Activated naive CD8-positive, alpha-beta T cell treated with anti-CD3 and anti-CD28 coated beads, Interleukin-2, amount 50 U/mL, for 24 hours (primary cell): Measurements from ENCODE around the gene SND1.
A peak's percentile ranks its signal among the peaks of the same experiment; 100 is the strongest.

ENCODE experiments used
- ATAC-seq: fragments of 150-1000 bp; cut with Tn5 transposase; one replicate; pipeline ENCODE4 v1.10.0; 2021
- DNase-seq: peaks from one replicate; pipeline ENCODE4 v3.0.0; 2021
- H3K27ac Mint-ChIP-seq: one replicate; pipeline ENCODE4 v1.8.0; 2021; ENCODE audit warnings: mild to moderate bottlenecking, mixed read lengths
- H3K27me3 Mint-ChIP-seq: one replicate; pipeline ENCODE4 v1.8.0; 2021; ENCODE audit warnings: mixed read lengths
- H3K36me3 Mint-ChIP-seq: one replicate; pipeline ENCODE4 v1.8.0; 2021; ENCODE audit warnings: low read depth, mixed read lengths
- H3K4me1 Mint-ChIP-seq: one replicate; pipeline ENCODE4 v1.8.0; 2021; ENCODE audit warnings: mixed read lengths
- H3K4me3 Mint-ChIP-seq: one replicate; pipeline ENCODE4 v1.8.0; 2021; ENCODE audit warnings: mild to moderate bottlenecking, moderate library complexity, mixed read lengths
- H3K9me3 Mint-ChIP-seq: one replicate; pipeline ENCODE4 v1.8.0; 2021; ENCODE audit warnings: mixed read lengths

Gene SND1

GRCh38 chr7:128091106-128091505, 439.1 kb downstream of the SND1 start:
- Mint-ChIP-seq H3K4me3 (no peak overlapping the region), H3K9me3 (no peaks in the 10 kb centered on the region), H3K27ac (no peak overlapping the region), H3K27me3 (no peaks in the 10 kb centered on the region), H3K4me1 (no peaks in the 10 kb centered on the region), H3K36me3 (peaks cover 56% of the 10 kb centered on the region)
- no peak for ATAC-seq
- no peak for DNase-seq

- H3K4me3 Mint-ChIP-seq = no peak overlapping the region
- H3K27me3 Mint-ChIP-seq = no peaks in the 10 kb centered on the region
- DNase-seq (no peak), ATAC-seq (no peak)
- no peaks in the 10 kb centered on the region for H3K9me3 Mint-ChIP-seq
- no peaks in the 10 kb centered on the region for H3K4me1 Mint-ChIP-seq
- peaks cover 54% of the 10 kb centered on the region for H3K36me3 Mint-ChIP-seq
- H3K27ac Mint-ChIP-seq = no peak overlapping the region
Observed at GRCh38 chr7:128092221-128092620, 440.2 kb downstream of the SND1 start.

GRCh38 chr7:128093614-128094570, 441.9 kb downstream of the SND1 start:
- Mint-ChIP-seq H3K27ac (peak overlapping the region; percentile 67), H3K9me3 (no peaks in the 10 kb centered on the region), H3K36me3 (peaks cover 47% of the 10 kb centered on the region), H3K27me3 (no peaks in the 10 kb centered on the region), H3K4me1 (no peaks in the 10 kb centered on the region), H3K4me3 (no peak overlapping the region)
- ATAC-seq (peak; percentile 9), DNase-seq (no peak)

GRCh38 chr7:128094686-128095085, 442.7 kb downstream of the SND1 start:
- ATAC-seq (no peak), DNase-seq (no peak)
- Mint-ChIP-seq H3K27ac (no peak overlapping the region), H3K9me3 (no peaks in the 10 kb centered on the region), H3K36me3 (peaks cover 43% of the 10 kb centered on the region), H3K27me3 (no peaks in the 10 kb centered on the region), H3K4me1 (peaks cover 3% of the 10 kb centered on the region), H3K4me3 (no peak overlapping the region)

- Mint-ChIP-seq H3K9me3 (no peaks in the 10 kb centered on the region), H3K4me3 (no peak overlapping the region), H3K27ac (no peak overlapping the region), H3K27me3 (no peaks in the 10 kb centered on the region), H3K4me1 (peaks cover 9% of the 10 kb centered on the region), H3K36me3 (peaks cover 24% of the 10 kb centered on the region)
- no peak for DNase-seq
- ATAC-seq = no peak
Observed at GRCh38 chr7:128097211-128097731, 445.3 kb downstream of the SND1 start.

- no peak overlapping the region for H3K27ac Mint-ChIP-seq
- peaks cover 14% of the 10 kb centered on the region for H3K4me1 Mint-ChIP-seq
- ATAC-seq = no peak
- peaks cover 20% of the 10 kb centered on the region for H3K36me3 Mint-ChIP-seq
- H3K4me3 Mint-ChIP-seq = no peak overlapping the region
- no peaks in the 10 kb centered on the region for H3K27me3 Mint-ChIP-seq
- DNase-seq = no peak
- H3K9me3 Mint-ChIP-seq = no peaks in the 10 kb centered on the region
Observed at GRCh38 chr7:128098629-128099028, 446.6 kb downstream of the SND1 start.

- Mint-ChIP-seq H3K4me3 (no peak overlapping the region), H3K4me1 (peaks cover 17% of the 10 kb centered on the region), H3K27me3 (no peaks in the 10 kb centered on the region), H3K27ac (peak overlapping the region; percentile 25), H3K36me3 (peaks cover 16% of the 10 kb centered on the region), H3K9me3 (no peaks in the 10 kb centered on the region)
- peak; percentile 18 for ATAC-seq
- no peak for DNase-seq
Observed at GRCh38 chr7:128099204-128099671, 447.2 kb downstream of the SND1 start.

GRCh38 chr7:128100225-128100948, 448.4 kb downstream of the SND1 start:
- Mint-ChIP-seq H3K4me3 (no peak overlapping the region), H3K36me3 (peaks cover 10% of the 10 kb centered on the region), H3K27ac (peak overlapping the region; percentile 14), H3K4me1 (peaks cover 24% of the 10 kb centered on the region), H3K9me3 (no peaks in the 10 kb centered on the region), H3K27me3 (peaks cover 3% of the 10 kb centered on the region)
- ATAC-seq (no peak), DNase-seq (no peak)

GRCh38 chr7:128100949-128101713, 449.1 kb downstream of the SND1 start:
- H3K36me3 Mint-ChIP-seq = peaks cover 4% of the 10 kb centered on the region

GRCh38 chr7:128102490-128103291, 450.7 kb downstream of the SND1 start:
- DNase-seq (no peak), ATAC-seq (no peak)
- H3K27me3 Mint-ChIP-seq = peaks cover 3% of the 10 kb centered on the region
- peaks cover 40% of the 10 kb centered on the region for H3K4me1 Mint-ChIP-seq
- no peak overlapping the region for H3K27ac Mint-ChIP-seq
- H3K9me3 Mint-ChIP-seq = no peaks in the 10 kb centered on the region
- peak overlapping the region; percentile 50 for H3K4me3 Mint-ChIP-seq
- H3K36me3 Mint-ChIP-seq = no peaks in the 10 kb centered on the region

More at GRCh38 chr7:128100949-128101713, 449.1 kb downstream of the SND1 start:
- ATAC-seq (no peak), DNase-seq (no peak)
- Mint-ChIP-seq H3K4me1 (peaks cover 26% of the 10 kb centered on the region), H3K9me3 (no peaks in the 10 kb centered on the region), H3K27ac (peak overlapping the region; percentile 14), H3K27me3 (peaks cover 3% of the 10 kb centered on the region), H3K4me3 (no peak overlapping the region)

- no peaks in the 10 kb centered on the region for H3K36me3 Mint-ChIP-seq
- H3K4me3 Mint-ChIP-seq = peak overlapping the region; percentile 79
- H3K27me3 Mint-ChIP-seq = peaks cover 3% of the 10 kb centered on the region
- DNase-seq (peak; percentile 27), ATAC-seq (peak; percentile 15)
- H3K9me3 Mint-ChIP-seq = no peaks in the 10 kb centered on the region
- peaks cover 46% of the 10 kb centered on the region for H3K4me1 Mint-ChIP-seq
- H3K27ac Mint-ChIP-seq = no peak overlapping the region
Observed at GRCh38 chr7:128103498-128104107, 451.6 kb downstream of the SND1 start.

GRCh38 chr7:128104108-128104742, 452.2 kb downstream of the SND1 start:
- Mint-ChIP-seq H3K27ac (peak overlapping the region; percentile 45), H3K4me3 (peak overlapping the region; percentile 79), H3K4me1 (peaks cover 51% of the 10 kb centered on the region), H3K36me3 (no peaks in the 10 kb centered on the region), H3K9me3 (no peaks in the 10 kb centered on the region), H3K27me3 (peaks cover 3% of the 10 kb centered on the region)
- ATAC-seq (peak; percentile 16), DNase-seq (peak; percentile 33)
